GM21360 (cell line): ENCODE data around the gene SLC39A9.
"Not testable (repeated sequence)": the region's sequence is repeated elsewhere in the genome, so short reads cannot be mapped to it uniquely, and the experiment has no call there.

Experiments used
- ATAC-seq: cut with Tn5 transposase; IDR thresholded peaks from one replicate; pipeline ENCODE4 v1.9.1; 2021; ENCODE audit warnings: mild to moderate bottlenecking, moderate library complexity; ENCODE audit not compliant: unreplicated experiment

The SLC39A9 gene

GRCh38 chr14:69473946-69474345 lies 75.5 kb downstream of the SLC39A9 start:
- ATAC-seq = no peak

GRCh38 chr14:69475194-69475818 lies 76.8 kb downstream of the SLC39A9 start:
- no peak for ATAC-seq

- not testable (repeated sequence) for ATAC-seq
These were observed 78.4 kb downstream of the SLC39A9 start for GRCh38 chr14:69476824-69477450.

- not testable (repeated sequence) for ATAC-seq
These were observed 79.6 kb downstream of the SLC39A9 start for GRCh38 chr14:69478055-69478454.

- no peak for ATAC-seq
These were observed 81.2 kb downstream of the SLC39A9 start for GRCh38 chr14:69479696-69480095.

- ATAC-seq = no peak
These were observed 81.6 kb downstream of the SLC39A9 start for GRCh38 chr14:69480136-69480535.

- ATAC-seq = peak; percentile 87
These were observed 83.5 kb downstream of the SLC39A9 start for GRCh38 chr14:69481815-69482568.

- ATAC-seq = no peak
These were observed 85.4 kb downstream of the SLC39A9 start for GRCh38 chr14:69483765-69484443.

GRCh38 chr14:69484444-69485314 lies 86.2 kb downstream of the SLC39A9 start, which contains the start of gene PLEKHD1:
TSS of gene PLEKHD1 (plus strand) at chr14:69484728. CDS start at chr14:69484966, 238 bp downstream.
- no peak for ATAC-seq

- no peak for ATAC-seq
These were observed 86.8 kb downstream of the SLC39A9 start for GRCh38 chr14:69485315-69485660.

GRCh38 chr14:69485701-69486100 lies 87.2 kb downstream of the SLC39A9 start:
- no peak for ATAC-seq

- ATAC-seq = no peak
These were observed 88.7 kb downstream of the SLC39A9 start for GRCh38 chr14:69487226-69487625.

- ATAC-seq = no peak
These were observed 89.3 kb downstream of the SLC39A9 start for GRCh38 chr14:69487771-69488170.

GRCh38 chr14:69489495-69489894 lies 91.0 kb downstream of the SLC39A9 start:
- ATAC-seq = no peak

GRCh38 chr14:69490219-69490918 lies 91.9 kb downstream of the SLC39A9 start:
- no peak for ATAC-seq

- ATAC-seq = no peak
These were observed 92.7 kb downstream of the SLC39A9 start for GRCh38 chr14:69491193-69491592.

GRCh38 chr14:69493038-69493437 lies 94.5 kb downstream of the SLC39A9 start:
- ATAC-seq = no peak

GRCh38 chr14:69493791-69494190 lies 95.3 kb downstream of the SLC39A9 start:
- no peak for ATAC-seq

GRCh38 chr14:69495341-69495921 lies 96.9 kb downstream of the SLC39A9 start:
- no peak for ATAC-seq
